WTC11 (cell line): ENCODE results near the gene ARHGAP32. TPM values are rescaled to one million over a fixed set of nuclear protein-coding genes. Genes with fewer than 3 reads are reported as not detected.

Source experiments
- ATAC-seq: fragments of 200-7000 bp; cut with Tn5 transposase; 2 replicates; pipeline ENCODE4 v1.10.0; 2021; ENCODE audit warnings: mild to moderate bottlenecking, moderate library complexity
- CTCF ChIA-PET: fragments of 300-600 bp; sonication (Branson Sonifier 250); formaldehyde crosslinking; loops from one replicate; lab custom pipeline; 2021; ENCODE audit warnings: antibody characterized with exemption; lab: Charles Lee
- POLR2A ChIA-PET: fragments of 350-600 bp; sonication (Branson Sonifier 250); formaldehyde crosslinking; loops from one replicate; lab custom pipeline; 2021; ENCODE audit warnings: antibody characterized with exemption; lab: Charles Lee
- DNase-seq: peaks from one replicate; pipeline ENCODE4 v3.0.0; 2021; ENCODE audit warnings: low spot score
- H3K27ac Mint-ChIP-seq: 2 replicates; pipeline ENCODE4 v1.8.0; 2021; ENCODE audit warnings: mixed read lengths
- H3K27me3 Mint-ChIP-seq: 2 replicates; pipeline ENCODE4 v1.8.0; 2021; ENCODE audit warnings: low read depth, mild to moderate bottlenecking, moderate library complexity, mixed read lengths
- H3K36me3 Mint-ChIP-seq: 2 replicates; pipeline ENCODE4 v1.8.0; 2021; ENCODE audit warnings: mixed read lengths
- H3K4me1 Mint-ChIP-seq: 2 replicates; pipeline ENCODE4 v1.8.0; 2022; ENCODE audit warnings: mixed read lengths
- H3K4me3 Mint-ChIP-seq: 2 replicates; pipeline ENCODE4 v1.8.0; 2021; ENCODE audit warnings: mild to moderate bottlenecking, moderate library complexity, mixed read lengths
- H3K9me3 Mint-ChIP-seq: 2 replicates; pipeline ENCODE4 v1.8.0; 2021; ENCODE audit warnings: mixed read lengths
- ATF1 ChIP-seq: sonication (generic); formaldehyde crosslinking; IDR thresholded peaks from 2 replicates; pipeline ENCODE4 v1.8.1; 2023; ENCODE audit warnings: mild to moderate bottlenecking, moderate library complexity, missing genetic modification reagents
- CREB1 ChIP-seq: sonication (generic); formaldehyde crosslinking; IDR thresholded peaks from 2 replicates; pipeline ENCODE4 v1.8.0; 2023; ENCODE audit warnings: mild to moderate bottlenecking, missing genetic modification reagents
- CREM ChIP-seq: sonication (generic); formaldehyde crosslinking; IDR thresholded peaks from 2 replicates; pipeline ENCODE4 v1.8.1; 2022; ENCODE audit warnings: mild to moderate bottlenecking, missing genetic modification reagents, moderate library complexity
- ETV6 ChIP-seq: sonication (generic); formaldehyde crosslinking; IDR thresholded peaks from 2 replicates; pipeline ENCODE4 v1.8.1; 2022; ENCODE audit warnings: mild to moderate bottlenecking, missing genetic modification reagents
- GABPB1 ChIP-seq: sonication (generic); formaldehyde crosslinking; IDR thresholded peaks from 2 replicates; pipeline ENCODE4 v1.8.1; 2023; ENCODE audit warnings: mild to moderate bottlenecking, missing genetic modification reagents
- HMGA2 ChIP-seq: fragments of 250-450 bp; sonication (Bioruptor Pico); IDR thresholded peaks from 2 replicates; pipeline ENCODE4 v1.4.0; 2021; ENCODE audit warnings: mild to moderate bottlenecking, moderate library complexity
- NFE2L1 ChIP-seq: sonication (generic); formaldehyde crosslinking; IDR thresholded peaks from 2 replicates; pipeline ENCODE4 v1.8.1; 2023; ENCODE audit warnings: missing genetic modification reagents
- NFYB ChIP-seq: sonication (generic); formaldehyde crosslinking; conservative IDR thresholded peaks from 2 replicates; pipeline ENCODE4 v1.8.0; 2022; ENCODE audit warnings: low read depth, missing genetic modification reagents
- NR2C2 ChIP-seq: sonication (generic); formaldehyde crosslinking; IDR thresholded peaks from 2 replicates; pipeline ENCODE4 v1.8.0; 2022; ENCODE audit warnings: mild to moderate bottlenecking, missing genetic modification reagents
- OVOL2 ChIP-seq: fragments of 250-450 bp; sonication (Bioruptor Pico); IDR thresholded peaks from 2 replicates; pipeline ENCODE4 v1.9.0; 2021; ENCODE audit warnings: mild to moderate bottlenecking, borderline replicate concordance
- RELA ChIP-seq: sonication (generic); formaldehyde crosslinking; IDR thresholded peaks from 2 replicates; pipeline ENCODE4 v1.8.1; 2022; ENCODE audit warnings: missing genetic modification reagents, mild to moderate bottlenecking, borderline replicate concordance
- TEAD4 ChIP-seq: sonication (generic); formaldehyde crosslinking; IDR thresholded peaks from 2 replicates; pipeline ENCODE4 v1.8.0; 2022; ENCODE audit warnings: mild to moderate bottlenecking, missing genetic modification reagents
- ZBTB21 ChIP-seq: sonication (generic); formaldehyde crosslinking; IDR thresholded peaks from 2 replicates; pipeline ENCODE4 v1.8.1; 2023; ENCODE audit warnings: mild to moderate bottlenecking, missing genetic modification reagents, borderline replicate concordance
- ZNF138 ChIP-seq: sonication (generic); formaldehyde crosslinking; conservative IDR thresholded peaks from 2 replicates; pipeline ENCODE4 v1.8.1; 2022; ENCODE audit warnings: mild to moderate bottlenecking, moderate library complexity, missing genetic modification reagents
- ZNF317 ChIP-seq: sonication (generic); formaldehyde crosslinking; IDR thresholded peaks from 2 replicates; pipeline ENCODE4 v1.8.1; 2023; ENCODE audit warnings: low read depth, mild to moderate bottlenecking, moderate library complexity, missing genetic modification reagents, borderline replicate concordance
- ZNF416 ChIP-seq: fragments of 250-450 bp; sonication (Bioruptor Pico); IDR thresholded peaks from 2 replicates; pipeline ENCODE4 v1.9.0; 2021; ENCODE audit warnings: mild to moderate bottlenecking, inconsistent platforms
- total RNA-seq: library from RNA; stranded (reverse); gene quantifications from 3 replicates; pipeline ENCODE4 v1.2.3, GENCODE V29; 2021
- TF ChIP-seq, protein P1 (sequence below): sonication (generic); formaldehyde crosslinking; IDR thresholded peaks from 2 replicates; pipeline ENCODE4 v1.8.0; 2022; ENCODE audit warnings: mild to moderate bottlenecking, missing genetic modification reagents
- TF ChIP-seq, protein P2 (sequence below): sonication (generic); formaldehyde crosslinking; IDR thresholded peaks from 2 replicates; pipeline ENCODE4 v1.8.1; 2023; ENCODE audit warnings: mild to moderate bottlenecking, missing genetic modification reagents, moderate library complexity
- TF ChIP-seq, protein P3 (sequence below): sonication (generic); formaldehyde crosslinking; conservative IDR thresholded peaks from 2 replicates; pipeline ENCODE4 v1.8.1; 2022; ENCODE audit warnings: mild to moderate bottlenecking, missing genetic modification reagents
- TF ChIP-seq, protein P4 (sequence below): fragments of 250-450 bp; sonication (Bioruptor Pico); conservative IDR thresholded peaks from 2 replicates; pipeline ENCODE4 v1.9.0; 2021; ENCODE audit warnings: mild to moderate bottlenecking
- TF ChIP-seq, protein P5 (sequence below): sonication (generic); formaldehyde crosslinking; IDR thresholded peaks from 2 replicates; pipeline ENCODE4 v1.8.0; 2022; ENCODE audit warnings: mild to moderate bottlenecking, missing genetic modification reagents

ARHGAP32 gene
- total RNA-seq, 1 experiment from 2014 or later: 25.6 TPM

DNA sequence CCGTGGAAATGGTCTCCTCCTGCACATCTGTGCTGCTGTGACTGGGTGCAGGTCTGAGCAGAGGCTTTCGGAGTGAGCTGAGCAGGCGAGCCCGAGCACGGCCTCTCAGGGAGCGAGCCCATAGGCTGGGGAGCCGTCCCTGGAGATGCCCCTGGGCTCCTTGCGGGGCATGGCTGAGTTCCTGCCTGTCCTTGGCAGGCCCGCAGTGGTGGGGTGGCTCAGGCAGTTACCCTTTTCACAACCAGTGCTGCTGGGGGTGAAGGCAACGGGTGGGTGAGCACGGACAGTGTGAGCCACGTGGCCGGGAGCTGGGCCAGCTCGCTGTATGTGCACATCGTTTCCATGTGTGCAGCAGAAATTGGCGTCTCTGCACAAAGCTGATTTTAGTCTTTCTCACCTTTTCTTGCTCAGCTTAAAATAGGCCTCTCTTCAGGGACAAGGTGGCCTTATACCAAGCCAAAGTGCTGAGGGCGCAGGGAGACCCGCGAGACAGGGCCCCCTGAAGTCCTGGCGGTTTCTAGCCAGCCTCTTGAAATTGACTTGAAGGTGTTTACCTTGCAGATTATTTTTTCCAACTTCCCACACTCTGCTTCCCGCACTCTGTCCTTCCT is 249.2 kb downstream of the ARHGAP32 start, which contains the start of gene TP53AIP1:
TP53AIP1 (minus strand) TSS at position 55 of the 611 bp plus-strand sequence. CDS start 5,053 bp downstream, outside the sequence.
- Mint-ChIP-seq H3K27ac (no peak within 1 kb of the TSS), H3K36me3 (no peaks in the 10 kb centered on the region), H3K4me3 (no peak within 1 kb of the TSS), H3K4me1 (peaks cover under 1% of the 10 kb centered on the region; the same call in 1 of the 2 replicates), H3K27me3 (peaks cover 31% of the 10 kb centered on the region), H3K9me3 (no peaks in the 10 kb centered on the region)
- ATAC-seq (no peak), DNase-seq (no peak)
- ChIA-PET POLR2A (no interaction called here), CTCF (interaction anchor here (0.6 to 2.1 kb wide), 8 partner anchors 10 to 112 kb away, joined by 3 to 14 read pairs (median 6); no protein-coding TSS in a partner anchor)
- TF ChIP-seq CREM (CRISPR knock-in tag) (no peak), HMGA2 (no peak), GABPB1 (CRISPR knock-in tag) (no peak), ATF1 (CRISPR knock-in tag) (no peak), ETV6 (CRISPR knock-in tag) (no peak), CREB1 (CRISPR knock-in tag) (no peak), ZNF416 (CRISPR knock-in tag) (no peak), NFE2L1 (no peak), NR2C2 (CRISPR knock-in tag) (no peak), ZNF138 (CRISPR knock-in tag) (no peak), ZBTB21 (CRISPR knock-in tag) (no peak), OVOL2 (CRISPR knock-in tag) (no peak), ZNF317 (CRISPR knock-in tag) (no peak), NFYB (CRISPR knock-in tag) (no peak)
- TF ChIP-seq, protein P1, sequence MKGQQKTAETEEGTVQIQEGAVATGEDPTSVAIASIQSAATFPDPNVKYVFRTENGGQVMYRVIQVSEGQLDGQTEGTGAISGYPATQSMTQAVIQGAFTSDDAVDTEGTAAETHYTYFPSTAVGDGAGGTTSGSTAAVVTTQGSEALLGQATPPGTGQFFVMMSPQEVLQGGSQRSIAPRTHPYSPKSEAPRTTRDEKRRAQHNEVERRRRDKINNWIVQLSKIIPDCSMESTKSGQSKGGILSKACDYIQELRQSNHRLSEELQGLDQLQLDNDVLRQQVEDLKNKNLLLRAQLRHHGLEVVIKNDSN (CRISPR knock-in tag): no peak
- TF ChIP-seq, protein P2, sequence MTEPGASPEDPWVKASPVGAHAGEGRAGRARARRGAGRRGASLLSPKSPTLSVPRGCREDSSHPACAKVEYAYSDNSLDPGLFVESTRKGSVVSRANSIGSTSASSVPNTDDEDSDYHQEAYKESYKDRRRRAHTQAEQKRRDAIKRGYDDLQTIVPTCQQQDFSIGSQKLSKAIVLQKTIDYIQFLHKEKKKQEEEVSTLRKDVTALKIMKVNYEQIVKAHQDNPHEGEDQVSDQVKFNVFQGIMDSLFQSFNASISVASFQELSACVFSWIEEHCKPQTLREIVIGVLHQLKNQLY (CRISPR knock-in tag): no peak
- TF ChIP-seq, protein P3, sequence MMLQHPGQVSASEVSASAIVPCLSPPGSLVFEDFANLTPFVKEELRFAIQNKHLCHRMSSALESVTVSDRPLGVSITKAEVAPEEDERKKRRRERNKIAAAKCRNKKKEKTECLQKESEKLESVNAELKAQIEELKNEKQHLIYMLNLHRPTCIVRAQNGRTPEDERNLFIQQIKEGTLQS (CRISPR knock-in tag): no peak

DNA sequence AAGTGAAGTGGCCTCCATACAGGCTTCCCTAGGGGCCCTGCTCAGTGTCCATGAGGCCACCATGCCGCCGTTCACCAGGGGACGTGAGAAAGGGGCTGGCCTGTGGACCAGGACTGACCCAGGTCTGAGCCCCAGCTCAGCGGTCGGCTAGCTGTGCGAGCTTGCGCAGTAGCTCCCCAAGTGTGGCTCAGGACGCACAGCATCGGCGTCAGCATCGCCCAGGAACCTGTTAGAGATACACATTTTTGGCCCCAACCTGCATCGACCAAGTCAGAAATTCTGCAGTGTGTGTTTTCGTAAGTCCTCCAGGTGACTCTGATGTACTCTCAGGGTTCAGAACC is 249.9 kb downstream of the ARHGAP32 start:
- no peak for ATAC-seq
- no peak for DNase-seq
- Mint-ChIP-seq H3K27ac (no peak overlapping the region), H3K9me3 (no peaks in the 10 kb centered on the region), H3K4me3 (no peak overlapping the region), H3K4me1 (peaks cover 7% of the 10 kb centered on the region), H3K36me3 (no peaks in the 10 kb centered on the region), H3K27me3 (peaks cover 38% of the 10 kb centered on the region)
- CTCF ChIA-PET: interaction anchor here (0.8 to 2.1 kb wide), 5 partner anchors 14 to 62 kb away, joined by 3 to 10 read pairs (median 5); no protein-coding TSS in a partner anchor
- TF ChIP-seq, protein P4, sequence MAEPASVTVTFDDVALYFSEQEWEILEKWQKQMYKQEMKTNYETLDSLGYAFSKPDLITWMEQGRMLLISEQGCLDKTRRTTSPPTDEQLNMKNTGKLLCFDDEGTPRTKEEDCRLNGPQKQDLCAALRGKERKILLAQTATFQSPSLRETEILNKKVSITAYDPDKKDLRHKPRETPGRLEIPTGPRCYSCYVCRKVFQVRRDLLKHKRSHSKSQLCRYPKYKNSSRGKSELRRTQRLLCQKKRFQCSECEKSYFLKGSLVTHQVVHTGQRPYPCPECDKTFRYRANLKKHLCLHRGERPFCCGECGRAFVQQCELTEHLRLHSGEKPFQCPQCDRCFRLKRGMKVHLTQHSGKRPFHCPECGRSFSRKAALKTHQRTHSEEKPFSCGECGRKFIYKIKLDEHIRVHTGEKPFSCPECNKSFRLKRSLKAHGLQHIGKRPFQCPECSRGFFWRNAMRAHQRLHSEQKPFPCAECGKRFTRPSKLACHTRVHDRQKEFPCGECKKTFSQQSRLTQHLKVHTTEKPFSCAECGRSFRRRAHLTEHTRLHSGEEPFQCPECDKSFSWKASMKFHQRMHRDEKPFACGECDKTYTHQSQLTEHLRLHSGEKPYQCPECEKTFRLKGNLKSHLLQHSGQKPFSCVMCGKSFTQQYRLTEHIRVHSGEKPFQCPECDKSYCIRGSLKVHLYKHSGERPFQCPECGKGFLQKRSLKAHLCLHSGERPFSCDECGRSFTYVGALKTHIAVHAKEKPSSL: no peak
- TF ChIP-seq, protein P5, sequence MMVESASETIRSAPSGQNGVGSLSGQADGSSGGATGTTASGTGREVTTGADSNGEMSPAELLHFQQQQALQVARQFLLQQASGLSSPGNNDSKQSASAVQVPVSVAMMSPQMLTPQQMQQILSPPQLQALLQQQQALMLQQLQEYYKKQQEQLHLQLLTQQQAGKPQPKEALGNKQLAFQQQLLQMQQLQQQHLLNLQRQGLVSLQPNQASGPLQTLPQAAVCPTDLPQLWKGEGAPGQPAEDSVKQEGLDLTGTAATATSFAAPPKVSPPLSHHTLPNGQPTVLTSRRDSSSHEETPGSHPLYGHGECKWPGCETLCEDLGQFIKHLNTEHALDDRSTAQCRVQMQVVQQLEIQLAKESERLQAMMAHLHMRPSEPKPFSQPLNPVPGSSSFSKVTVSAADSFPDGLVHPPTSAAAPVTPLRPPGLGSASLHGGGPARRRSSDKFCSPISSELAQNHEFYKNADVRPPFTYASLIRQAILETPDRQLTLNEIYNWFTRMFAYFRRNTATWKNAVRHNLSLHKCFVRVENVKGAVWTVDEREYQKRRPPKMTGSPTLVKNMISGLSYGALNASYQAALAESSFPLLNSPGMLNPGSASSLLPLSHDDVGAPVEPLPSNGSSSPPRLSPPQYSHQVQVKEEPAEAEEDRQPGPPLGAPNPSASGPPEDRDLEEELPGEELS (CRISPR knock-in tag): no peak
- TF ChIP-seq RELA (CRISPR knock-in tag): no peak
- no peak for TF ChIP-seq TEAD4 (CRISPR knock-in tag)
- POLR2A ChIA-PET: no interaction called here
